K562 (cell line): ENCODE results near the gene REEP2. TPM values are rescaled to one million over a fixed set of nuclear protein-coding genes. Genes with fewer than 3 reads are reported as not detected.

Source experiments
- ATAC-seq: fragments of 200-7000 bp; cut with Tn5 transposase; 3 replicates; pipeline ENCODE4 v1.9.1; 2020; ENCODE audit warnings: moderate library complexity
- BruUV-seq: library from RNA; stranded (reverse); fragments of 400-500 nt; replicated peaks from 2 replicates; lab custom pipeline; 2021; lab: Mats Ljungman, UMichigan
- CTCF ChIA-PET: fragments of 300-600 bp; formaldehyde crosslinking; extraction: SDS; loops from one replicate; lab custom pipeline; 2021; ENCODE audit warnings: low intra/inter-chr PET ratio; lab: Yijun Ruan, JAX
- POLR2A ChIA-PET: fragments of 300-600, 350-650 bp; sonication (Branson Sonifier 250); formaldehyde crosslinking; extraction: SDS; loops from one replicate; lab custom pipeline; 2021; ENCODE audit warnings: antibody characterized with exemption, inconsistent platforms; lab: Yijun Ruan, JAX
- DNase-seq, 4 experiments: peaks; one replicate each; pipeline versions ENCODE4 v3.0.0 to v3.0.0-alpha.2; 2011 to 2018; ENCODE audit warnings: low spot score in 3 of 4, mixed read lengths in 3 of 4; ENCODE audit errors: extremely low read depth in 1 of 4
- FAIRE-seq: peaks from 2 replicates; lab custom pipeline; 2011; peaks lifted over from hg19 to GRCh38; lab: Jason Lieb, UNC
- H2AFZ ChIP-seq: 2 replicates; pipeline ENCODE4 v1.6.0; 2011; ENCODE audit warnings: low read depth, low read length, control low read depth, inconsistent platforms
- H3K27ac ChIP-seq: fragments of 200-600 bp; 3 replicates; pipeline ENCODE4 v1.8.0; 2011; ENCODE audit warnings: low read depth, mild to moderate bottlenecking, control low read depth, inconsistent platforms, low read length, moderate library complexity, mixed read lengths; ENCODE audit errors: extremely low read depth
- H3K27me3 ChIP-seq, 2 experiments: fragments of 300-600 bp in 1 of 2; 2 replicates in 1 of 2; 3 replicates in 1 of 2; pipeline versions ENCODE4 v1.6.0 to v1.8.0; 2011; ENCODE audit warnings: inconsistent platforms in 2 of 2, low read length in 2 of 2, mild to moderate bottlenecking in 1 of 2, mixed read lengths in 1 of 2, moderate library complexity in 1 of 2; ENCODE audit not compliant: control insufficient read depth in 2 of 2, insufficient read depth in 2 of 2
- H3K36me3 ChIP-seq: fragments of 300-600 bp; 3 replicates; pipeline ENCODE4 v1.8.0; 2011; ENCODE audit warnings: mild to moderate bottlenecking, low read length, inconsistent platforms; ENCODE audit not compliant: control insufficient read depth, insufficient read depth
- H3K4me1 ChIP-seq, 2 experiments: fragments of 200-600 bp in 1 of 2; replicated peaks in 1 of 2; 2 replicates in 1 of 2; 3 replicates in 1 of 2; pipeline versions ENCODE4 v1.5.1 to v1.8.0; 2011; ENCODE audit warnings: inconsistent platforms in 2 of 2, low read length in 2 of 2, mild to moderate bottlenecking in 1 of 2, mixed read lengths in 1 of 2, moderate library complexity in 1 of 2; ENCODE audit not compliant: control insufficient read depth in 2 of 2, insufficient read depth in 2 of 2
- H3K4me2 ChIP-seq: 2 replicates; pipeline ENCODE4 v1.6.1; 2011; ENCODE audit warnings: low read length, control low read depth, inconsistent platforms, mixed read lengths; ENCODE audit not compliant: insufficient read depth
- H3K4me3 ChIP-seq: fragments of 200-600 bp; sonication (generic), shearing (Covaris generic); 2 replicates; pipeline ENCODE4 v1.5.1; 2016; ENCODE audit warnings: control low read depth, inconsistent platforms
- H3K79me2 ChIP-seq: fragments of 200-600 bp; 3 replicates; pipeline ENCODE4 v1.8.0; 2011; ENCODE audit warnings: low read length, inconsistent platforms; ENCODE audit not compliant: control insufficient read depth, insufficient read depth
- H3K9ac ChIP-seq, 2 experiments: 2 replicates each; pipeline versions ENCODE4 v1.6.0 to v1.6.1; 2011; ENCODE audit warnings: low read depth in 2 of 2, low read length in 2 of 2, control low read depth in 1 of 2, inconsistent platforms in 1 of 2, mild to moderate bottlenecking in 1 of 2, mixed read lengths in 1 of 2; ENCODE audit not compliant: insufficient read depth in 1 of 2
- H3K9me1 ChIP-seq: one replicate; pipeline ENCODE4 v1.6.0; 2011; ENCODE audit warnings: inconsistent platforms, mild to moderate bottlenecking, low read length, moderate library complexity; ENCODE audit not compliant: control insufficient read depth, insufficient read depth
- H3K9me3 ChIP-seq: replicated peaks from 2 replicates; pipeline ENCODE4 v1.5.1; 2011; ENCODE audit warnings: low read depth, low read length, inconsistent platforms; ENCODE audit not compliant: control insufficient read depth, insufficient read depth
- H4K20me1 ChIP-seq: replicated peaks from 2 replicates; pipeline ENCODE4 v1.6.1; 2011; ENCODE audit warnings: low read length, inconsistent platforms, mixed read lengths; ENCODE audit not compliant: control insufficient read depth, insufficient read depth
- DDX20 ChIP-seq: fragments of 450-650 bp; IDR thresholded peaks from 2 replicates; pipeline ENCODE4 v1.6.1; 2016; ENCODE audit warnings: missing genetic modification characterization, low read depth, mild to moderate bottlenecking, missing compliant biosample characterization, moderate library complexity
- ESRRA ChIP-seq: fragments of 450-650 bp; IDR thresholded peaks from 2 replicates; pipeline ENCODE4 v1.6.1; 2014; ENCODE audit warnings: low read depth, mild to moderate bottlenecking, moderate library complexity, borderline replicate concordance
- ETS2 ChIP-seq: IDR thresholded peaks from 2 replicates; pipeline ENCODE4 v1.6.1; 2016; ENCODE audit warnings: borderline replicate concordance, missing genetic modification characterization, mild to moderate bottlenecking, moderate library complexity, missing compliant biosample characterization; ENCODE audit not compliant: poor library complexity, severe bottlenecking
- GATA2 ChIP-seq: sonication (generic); formaldehyde crosslinking; IDR thresholded peaks from 2 replicates; pipeline ENCODE4 v1.4.0; 2020; ENCODE audit warnings: mild to moderate bottlenecking, missing genetic modification reagents
- GATAD2B ChIP-seq: fragments of 450-650 bp; IDR thresholded peaks from 2 replicates; pipeline ENCODE4 v1.6.1; 2017; ENCODE audit warnings: mild to moderate bottlenecking, borderline replicate concordance
- HDAC6 ChIP-seq: IDR thresholded peaks from 2 replicates; pipeline ENCODE4 v1.6.1; 2012; ENCODE audit warnings: low read depth, mild to moderate bottlenecking, control low read depth, inconsistent platforms, low read length, moderate library complexity
- MTA1 ChIP-seq: fragments of 450-650 bp; IDR thresholded peaks from 2 replicates; pipeline ENCODE4 v1.6.1; 2017; ENCODE audit warnings: borderline replicate concordance
- MYNN ChIP-seq, 2 experiments: sonication (generic); formaldehyde crosslinking in 1 of 2; IDR thresholded peaks; 2 replicates each; pipeline versions ENCODE4 v1.5.0 to v1.6.1; 2016 to 2020; ENCODE audit warnings: antibody characterized with exemption in 1 of 2, missing genetic modification reagents in 1 of 2
- NFXL1 ChIP-seq: fragments of 450-650 bp; formaldehyde crosslinking; IDR thresholded peaks from 2 replicates; pipeline ENCODE4 v1.4.0; 2021; ENCODE audit warnings: mild to moderate bottlenecking
- RNF2 ChIP-seq: sonication (generic); IDR thresholded peaks from 2 replicates; pipeline ENCODE4 v1.6.1; 2016
- SIX5 ChIP-seq, 2 experiments: IDR thresholded peaks; 2 replicates each; pipeline ENCODE4 v1.6.1; 2011; ENCODE audit warnings: low read length in 2 of 2, borderline replicate concordance in 1 of 2, low read depth in 1 of 2, mild to moderate bottlenecking in 1 of 2, moderate library complexity in 1 of 2; ENCODE audit not compliant: insufficient read depth in 1 of 2
- SMARCB1 ChIP-seq: IDR thresholded peaks from 2 replicates; pipeline ENCODE4 v1.6.1; 2011; ENCODE audit warnings: improper control_type of control experiment, low read depth; ENCODE audit not compliant: insufficient read length
- TAL1 ChIP-seq: fragments of 450-650 bp; IDR thresholded peaks from 2 replicates; pipeline ENCODE4 v1.6.1; 2016; ENCODE audit warnings: mild to moderate bottlenecking
- ZNF431 ChIP-seq: sonication (generic); formaldehyde crosslinking; IDR thresholded peaks from 2 replicates; pipeline ENCODE4 v1.8.0; 2022; ENCODE audit warnings: mild to moderate bottlenecking, missing genetic modification reagents
- ZNF717 ChIP-seq: fragments of 250-450 bp; sonication (Bioruptor Pico); IDR thresholded peaks from 2 replicates; pipeline ENCODE4 v1.5.0; 2021
- WGBS: fragments of 100-300 bp; shearing (Covaris generic); methylation state at CpG from one replicate; pipeline ENCODE4 v1.1.6; 2016; ENCODE audit warnings: low coverage, mixed read lengths; ENCODE audit not compliant: insufficient coverage; ENCODE audit errors: missing lambda C conversion rate; 5-methylcytosine and 5-hydroxymethylcytosine counted together
- in situ Hi-C: fragments of 300-500 bp; cut with MboI; formaldehyde crosslinking; loops from 4 replicates; pipeline ENCODE4 v1.15.0; 2018; ENCODE audit warnings: inconsistent platforms, mixed read lengths
- intact Hi-C: fragments of 100-400 bp; cut with micrococcal nuclease; formaldehyde crosslinking; loops from 2 replicates; pipeline ENCODE4 v1.14.2; 2022
- polyA plus RNA-seq, 8 experiments: library from polyadenylated mRNA; depleted of rRNA in 4 of 8; stranded (reverse) in 5 of 8; unstranded in 3 of 8; fragments of >200 nt; fragmentation: Nextera tagmentation in 2 of 8; fragmentation: Illumina TruSeq in 1 of 8; extraction: Ambion mirVana in 2 of 8; extraction: Trizol in 1 of 8; gene quantifications; 2 replicates each; pipeline versions ENCODE4 v1.2.1 to v1.2.3, GENCODE V29; 2011 to 2014; ENCODE audit warnings: inconsistent platforms in 1 of 8, missing spikeins in 1 of 8
- total RNA-seq, 7 experiments: library from RNA; depleted of rRNA in 6 of 7; stranded (reverse); fragments of >200 nt in 6 of 7; fragmentation: Illumina TruSeq in 2 of 7; extraction: Trizol in 2 of 7; gene quantifications; 2 replicates each; pipeline versions ENCODE4 v1.2.1 to v1.2.3, GENCODE V29; 2011 to 2021; ENCODE audit warnings: low replicate concordance in 1 of 7

The REEP2 gene
- total and polyA plus RNA-seq, 9 of the 15 experiments (the other 6 are each of a cell fraction or from before 2014, with no cell fraction given): 0.03 to 1.1 (median 0.12) TPM; not detected in 1

DNA sequence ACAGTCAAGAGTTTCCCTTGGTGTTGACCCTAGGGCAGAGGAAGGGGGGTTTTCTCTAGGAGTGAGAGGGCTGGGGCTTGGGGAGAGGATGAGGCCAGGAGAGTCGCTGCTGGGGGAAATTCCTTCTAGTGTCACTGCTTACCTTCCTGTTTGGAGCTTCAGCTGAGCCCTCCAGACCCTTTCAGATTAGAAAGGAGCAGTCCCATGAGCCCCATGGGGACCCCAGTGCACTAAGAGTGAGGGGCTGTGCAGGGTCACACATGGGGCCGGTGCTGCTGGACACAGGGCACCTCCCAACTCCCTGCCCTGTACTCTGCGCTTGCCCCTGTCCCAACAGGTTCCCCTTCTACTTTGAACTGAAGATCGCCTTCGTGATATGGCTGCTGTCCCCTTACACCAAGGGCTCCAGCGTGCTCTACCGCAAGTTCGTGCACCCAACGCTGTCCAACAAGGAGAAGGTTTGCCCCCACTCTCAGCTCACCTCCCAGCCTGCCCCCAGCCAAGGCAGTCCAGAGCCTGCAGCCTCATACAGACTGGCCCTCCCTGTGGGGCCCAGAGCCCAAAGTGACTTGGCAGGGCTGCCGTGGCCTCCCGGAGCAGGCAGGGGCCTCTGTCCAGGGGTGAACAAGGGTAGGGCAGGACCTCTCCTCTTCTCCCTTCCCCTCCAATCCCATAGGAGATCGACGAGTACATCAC, 5.4 kb downstream of the REEP2 start:
- H3K4me3 ChIP-seq: no peak overlapping the region
- H3K9me3 ChIP-seq: no peaks in the 10 kb centered on the region
- DNase-seq: no peak
- no peak overlapping the region for H3K4me2 ChIP-seq
- ChIA-PET CTCF (no interaction called here), POLR2A (interaction anchor here (0.5 to 2.0 kb wide), 4 partner anchors 21 to 100 kb away, joined by 3 to 6 read pairs (median 3); partner anchors contain the start of gene EGR1)
- 68% methylated on average over 8 of the region's 13 CpGs for WGBS
- no peak overlapping the region for H3K27ac ChIP-seq
- no peaks in the 10 kb centered on the region for H3K36me3 ChIP-seq
- intact Hi-C loops: no loop called here
- FAIRE-seq: no peak
- H3K9ac ChIP-seq: peak overlapping the region in 1 of 2 experiments; percentile 48; a peak in 1 of 4 replicates
- H3K4me1 ChIP-seq: peaks cover 8 to 35% of the 10 kb centered on the region in 2 experiments; a peak in 4 of 5 replicates
- in situ Hi-C loops: no loop called here
- H4K20me1 ChIP-seq: 0 out of 2 replicates have a peak, but pooled peaks cover 4% of the 10 kb centered on the region
- TF ChIP-seq MTA1 (no peak), RNF2 (no peak)
- H3K27me3 ChIP-seq: no peaks in the 10 kb centered on the region
- BruUV-seq: no TSS peak
- no peak overlapping the region for H2AFZ ChIP-seq
- H3K79me2 ChIP-seq: no peaks in the 10 kb centered on the region
- no peaks in the 10 kb centered on the region for H3K9me1 ChIP-seq
- ATAC-seq: no peak

GRCh38 chr5:138444774-138445546, 6.1 kb downstream of the REEP2 start:
- 56% methylated on average over 18 of the region's 22 CpGs for WGBS
- POLR2A ChIA-PET: interaction anchor here (0.5 to 2.0 kb wide), 4 partner anchors 20 to 100 kb away, joined by 3 to 6 read pairs (median 3); partner anchors contain the start of gene EGR1
- no peak for TF ChIP-seq SMARCB1
- TF ChIP-seq ETS2 (tag): no peak
- TF ChIP-seq GATA2 (CRISPR knock-in tag): no peak
- no peak for TF ChIP-seq ZNF717
- no peak for TF ChIP-seq TAL1
- no peak for TF ChIP-seq GATAD2B
- TF ChIP-seq NFXL1: no peak
- no peak for TF ChIP-seq SIX5 (IDR thresholded peaks at IDR 0.05; ENCODE audit: borderline replicate concordance in 1 of 2, insufficient read depth in 1 of 2, low read depth in 1 of 2, low read length in 2 of 2)
- TF ChIP-seq DDX20 (tag): no peak
- no peak for TF ChIP-seq ESRRA
- no peak for TF ChIP-seq HDAC6
- TF ChIP-seq MYNN (IDR thresholded peaks at IDR 0.05): no peak
- TF ChIP-seq MYNN (CRISPR knock-in tag; IDR thresholded peaks at IDR 0.05): no peak
- no peak for TF ChIP-seq ZNF431 (CRISPR knock-in tag)

More at GRCh38 chr5:138444774-138445546, 6.1 kb downstream of the REEP2 start:
- peak; percentile 34 for ATAC-seq
- Histone ChIP-seq H3K9me1 (no peaks in the 10 kb centered on the region), H3K27me3 (no peaks in the 10 kb centered on the region), H3K4me3 (no peak overlapping the region), H3K9me3 (no peaks in the 10 kb centered on the region), H4K20me1 (0 out of 2 replicates have a peak, but pooled peaks cover 4% of the 10 kb centered on the region), H3K9ac (peak overlapping the region in 1 of 2 experiments; percentile 78; a peak in 2 of 4 replicates), H3K79me2 (no peaks in the 10 kb centered on the region), H3K4me2 (no peak overlapping the region), H2AFZ (no peak overlapping the region), H3K4me1 (peaks cover 9 to 35% of the 10 kb centered on the region in 2 experiments; a peak in 4 of 5 replicates), H3K36me3 (no peaks in the 10 kb centered on the region), H3K27ac (no peak overlapping the region)
- intact Hi-C loops (no loop called here), in situ Hi-C loops (no loop called here)
- no peak for DNase-seq
- FAIRE-seq: no peak
- CTCF ChIA-PET: interaction anchor here (0.6 kb wide), 1 partner anchor 81 kb away, joined by 3 read pairs; no protein-coding TSS in a partner anchor
- no TSS peak for BruUV-seq
